H1 (cell line): ENCODE results near the gene ZNF382. TPM values are rescaled to one million over a fixed set of nuclear protein-coding genes. Genes with fewer than 3 reads are reported as not detected.

Experiments
- ASH2L ChIP-seq: fragments of 200-600, 300-600 bp; sonication (generic); IDR thresholded peaks from one replicate; pipeline ENCODE4 v1.7.1; 2017; ENCODE audit warnings: low read length
- CHD1 ChIP-seq: IDR thresholded peaks from 2 replicates; pipeline ENCODE4 v1.6.1; 2012; ENCODE audit warnings: low read depth, low read length, improper control_type of control experiment
- CHD2 ChIP-seq: IDR thresholded peaks from 2 replicates; pipeline ENCODE4 v1.6.1; 2012; ENCODE audit warnings: low read length, improper control_type of control experiment
- CREB1 ChIP-seq: IDR thresholded peaks from 2 replicates; pipeline ENCODE4 v1.6.1; 2012; ENCODE audit warnings: inconsistent platforms
- CTBP2 ChIP-seq: IDR thresholded peaks from 2 replicates; pipeline ENCODE4 v1.7.0; 2011; ENCODE audit warnings: borderline replicate concordance, mild to moderate bottlenecking, moderate library complexity, mixed read lengths, low read length; ENCODE audit not compliant: insufficient read depth, insufficient read length
- NANOG ChIP-seq: IDR thresholded peaks from 2 replicates; pipeline ENCODE4 v1.6.1; 2011; ENCODE audit warnings: low read length, low read depth, mild to moderate bottlenecking, inconsistent platforms; ENCODE audit not compliant: insufficient read depth, poor library complexity, severe bottlenecking
- TAF1 ChIP-seq: IDR thresholded peaks from 2 replicates; pipeline ENCODE4 v1.6.1; 2011; ENCODE audit warnings: mild to moderate bottlenecking, low read depth, low read length
- TAF7 ChIP-seq: optimal IDR thresholded peaks from 2 replicates; pipeline ENCODE3; 2011; ENCODE audit warnings: low read depth, mild to moderate bottlenecking, inconsistent platforms, low read length, moderate library complexity, borderline replicate concordance
- polyA plus RNA-seq, 7 experiments: library from polyadenylated mRNA; depleted of rRNA in 3 of 7; stranded (reverse) in 5 of 7; unstranded in 2 of 7; fragments of >200 nt in 5 of 7; fragments of 200-250 nt in 2 of 7; gene quantifications; 1 replicate in 5 of 7; 2 replicates in 1 of 7; 4 replicates in 1 of 7; pipeline versions ENCODE4 v1.2.1 to v1.2.3, GENCODE V29; 2011 to 2013; ENCODE audit warnings: missing spikeins in 2 of 7, mixed read lengths in 2 of 7
- total RNA-seq: library from RNA; stranded (reverse); fragmentation: NEBNext Ultra II Directional; extraction: Animal tissue kit (Norgen Biotek cat#: 25700); gene quantifications from 2 replicates; pipeline ENCODE4 v1.2.1, GENCODE V29; 2021
- TF ChIP-seq, protein P1 (sequence below): fragments of 300-600 bp; sonication (generic); IDR thresholded peaks from 2 replicates; pipeline ENCODE4 v1.7.1; 2012; ENCODE audit warnings: low read length, moderate library complexity, mild to moderate bottlenecking, inconsistent platforms; ENCODE audit not compliant: insufficient replicate concordance
- TF ChIP-seq, protein P2 (sequence below), 3 experiments: IDR thresholded peaks; 1 replicate in 2 of 3; 2 replicates in 1 of 3; pipeline versions ENCODE4 v1.5.1 to v1.6.1; 2011; ENCODE audit warnings: low read length in 3 of 3, mild to moderate bottlenecking in 3 of 3, inconsistent platforms in 2 of 3, low read depth in 1 of 3, moderate library complexity in 1 of 3; ENCODE audit not compliant: insufficient read depth in 1 of 3; ENCODE audit errors: control extremely low read depth in 1 of 3

Gene ZNF382
- total and polyA plus RNA-seq, 2 of the 8 experiments (the other 6 are each of a cell fraction or from before 2014, with no cell fraction given): 1.9 to 6.3 TPM

DNA sequence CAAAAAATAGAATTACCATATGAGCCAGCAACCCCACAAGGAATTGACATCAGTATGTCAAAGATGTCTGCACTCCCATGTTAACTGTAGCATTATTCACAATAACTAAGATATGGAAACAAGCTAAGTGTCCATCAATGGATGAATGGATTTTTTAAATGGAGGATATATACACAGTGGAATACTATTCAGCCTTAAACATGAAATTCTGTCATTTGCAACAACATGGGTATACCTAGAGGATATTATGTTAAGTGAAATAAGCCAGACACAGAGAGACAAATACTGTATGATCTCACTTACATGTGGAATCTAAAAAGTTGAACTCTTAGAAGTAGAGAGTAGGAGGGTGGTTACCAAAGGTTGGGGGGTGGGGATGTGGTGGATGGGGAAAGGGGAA lies 74.3 kb downstream of the ZNF382 start (continued):
- TF ChIP-seq, protein P1, sequence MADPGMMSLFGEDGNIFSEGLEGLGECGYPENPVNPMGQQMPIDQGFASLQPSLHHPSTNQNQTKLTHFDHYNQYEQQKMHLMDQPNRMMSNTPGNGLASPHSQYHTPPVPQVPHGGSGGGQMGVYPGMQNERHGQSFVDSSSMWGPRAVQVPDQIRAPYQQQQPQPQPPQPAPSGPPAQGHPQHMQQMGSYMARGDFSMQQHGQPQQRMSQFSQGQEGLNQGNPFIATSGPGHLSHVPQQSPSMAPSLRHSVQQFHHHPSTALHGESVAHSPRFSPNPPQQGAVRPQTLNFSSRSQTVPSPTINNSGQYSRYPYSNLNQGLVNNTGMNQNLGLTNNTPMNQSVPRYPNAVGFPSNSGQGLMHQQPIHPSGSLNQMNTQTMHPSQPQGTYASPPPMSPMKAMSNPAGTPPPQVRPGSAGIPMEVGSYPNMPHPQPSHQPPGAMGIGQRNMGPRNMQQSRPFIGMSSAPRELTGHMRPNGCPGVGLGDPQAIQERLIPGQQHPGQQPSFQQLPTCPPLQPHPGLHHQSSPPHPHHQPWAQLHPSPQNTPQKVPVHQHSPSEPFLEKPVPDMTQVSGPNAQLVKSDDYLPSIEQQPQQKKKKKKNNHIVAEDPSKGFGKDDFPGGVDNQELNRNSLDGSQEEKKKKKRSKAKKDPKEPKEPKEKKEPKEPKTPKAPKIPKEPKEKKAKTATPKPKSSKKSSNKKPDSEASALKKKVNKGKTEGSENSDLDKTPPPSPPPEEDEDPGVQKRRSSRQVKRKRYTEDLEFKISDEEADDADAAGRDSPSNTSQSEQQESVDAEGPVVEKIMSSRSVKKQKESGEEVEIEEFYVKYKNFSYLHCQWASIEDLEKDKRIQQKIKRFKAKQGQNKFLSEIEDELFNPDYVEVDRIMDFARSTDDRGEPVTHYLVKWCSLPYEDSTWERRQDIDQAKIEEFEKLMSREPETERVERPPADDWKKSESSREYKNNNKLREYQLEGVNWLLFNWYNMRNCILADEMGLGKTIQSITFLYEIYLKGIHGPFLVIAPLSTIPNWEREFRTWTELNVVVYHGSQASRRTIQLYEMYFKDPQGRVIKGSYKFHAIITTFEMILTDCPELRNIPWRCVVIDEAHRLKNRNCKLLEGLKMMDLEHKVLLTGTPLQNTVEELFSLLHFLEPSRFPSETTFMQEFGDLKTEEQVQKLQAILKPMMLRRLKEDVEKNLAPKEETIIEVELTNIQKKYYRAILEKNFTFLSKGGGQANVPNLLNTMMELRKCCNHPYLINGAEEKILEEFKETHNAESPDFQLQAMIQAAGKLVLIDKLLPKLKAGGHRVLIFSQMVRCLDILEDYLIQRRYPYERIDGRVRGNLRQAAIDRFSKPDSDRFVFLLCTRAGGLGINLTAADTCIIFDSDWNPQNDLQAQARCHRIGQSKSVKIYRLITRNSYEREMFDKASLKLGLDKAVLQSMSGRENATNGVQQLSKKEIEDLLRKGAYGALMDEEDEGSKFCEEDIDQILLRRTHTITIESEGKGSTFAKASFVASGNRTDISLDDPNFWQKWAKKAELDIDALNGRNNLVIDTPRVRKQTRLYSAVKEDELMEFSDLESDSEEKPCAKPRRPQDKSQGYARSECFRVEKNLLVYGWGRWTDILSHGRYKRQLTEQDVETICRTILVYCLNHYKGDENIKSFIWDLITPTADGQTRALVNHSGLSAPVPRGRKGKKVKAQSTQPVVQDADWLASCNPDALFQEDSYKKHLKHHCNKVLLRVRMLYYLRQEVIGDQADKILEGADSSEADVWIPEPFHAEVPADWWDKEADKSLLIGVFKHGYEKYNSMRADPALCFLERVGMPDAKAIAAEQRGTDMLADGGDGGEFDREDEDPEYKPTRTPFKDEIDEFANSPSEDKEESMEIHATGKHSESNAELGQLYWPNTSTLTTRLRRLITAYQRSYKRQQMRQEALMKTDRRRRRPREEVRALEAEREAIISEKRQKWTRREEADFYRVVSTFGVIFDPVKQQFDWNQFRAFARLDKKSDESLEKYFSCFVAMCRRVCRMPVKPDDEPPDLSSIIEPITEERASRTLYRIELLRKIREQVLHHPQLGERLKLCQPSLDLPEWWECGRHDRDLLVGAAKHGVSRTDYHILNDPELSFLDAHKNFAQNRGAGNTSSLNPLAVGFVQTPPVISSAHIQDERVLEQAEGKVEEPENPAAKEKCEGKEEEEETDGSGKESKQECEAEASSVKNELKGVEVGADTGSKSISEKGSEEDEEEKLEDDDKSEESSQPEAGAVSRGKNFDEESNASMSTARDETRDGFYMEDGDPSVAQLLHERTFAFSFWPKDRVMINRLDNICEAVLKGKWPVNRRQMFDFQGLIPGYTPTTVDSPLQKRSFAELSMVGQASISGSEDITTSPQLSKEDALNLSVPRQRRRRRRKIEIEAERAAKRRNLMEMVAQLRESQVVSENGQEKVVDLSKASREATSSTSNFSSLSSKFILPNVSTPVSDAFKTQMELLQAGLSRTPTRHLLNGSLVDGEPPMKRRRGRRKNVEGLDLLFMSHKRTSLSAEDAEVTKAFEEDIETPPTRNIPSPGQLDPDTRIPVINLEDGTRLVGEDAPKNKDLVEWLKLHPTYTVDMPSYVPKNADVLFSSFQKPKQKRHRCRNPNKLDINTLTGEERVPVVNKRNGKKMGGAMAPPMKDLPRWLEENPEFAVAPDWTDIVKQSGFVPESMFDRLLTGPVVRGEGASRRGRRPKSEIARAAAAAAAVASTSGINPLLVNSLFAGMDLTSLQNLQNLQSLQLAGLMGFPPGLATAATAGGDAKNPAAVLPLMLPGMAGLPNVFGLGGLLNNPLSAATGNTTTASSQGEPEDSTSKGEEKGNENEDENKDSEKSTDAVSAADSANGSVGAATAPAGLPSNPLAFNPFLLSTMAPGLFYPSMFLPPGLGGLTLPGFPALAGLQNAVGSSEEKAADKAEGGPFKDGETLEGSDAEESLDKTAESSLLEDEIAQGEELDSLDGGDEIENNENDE: no peak
- TF ChIP-seq CHD2 (no peak), TAF7 (no peak), ASH2L (no peak), CHD1 (no peak), TAF1 (no peak), CREB1 (no peak), CTBP2 (no peak), NANOG (no peak)
- TF ChIP-seq, protein P2, sequence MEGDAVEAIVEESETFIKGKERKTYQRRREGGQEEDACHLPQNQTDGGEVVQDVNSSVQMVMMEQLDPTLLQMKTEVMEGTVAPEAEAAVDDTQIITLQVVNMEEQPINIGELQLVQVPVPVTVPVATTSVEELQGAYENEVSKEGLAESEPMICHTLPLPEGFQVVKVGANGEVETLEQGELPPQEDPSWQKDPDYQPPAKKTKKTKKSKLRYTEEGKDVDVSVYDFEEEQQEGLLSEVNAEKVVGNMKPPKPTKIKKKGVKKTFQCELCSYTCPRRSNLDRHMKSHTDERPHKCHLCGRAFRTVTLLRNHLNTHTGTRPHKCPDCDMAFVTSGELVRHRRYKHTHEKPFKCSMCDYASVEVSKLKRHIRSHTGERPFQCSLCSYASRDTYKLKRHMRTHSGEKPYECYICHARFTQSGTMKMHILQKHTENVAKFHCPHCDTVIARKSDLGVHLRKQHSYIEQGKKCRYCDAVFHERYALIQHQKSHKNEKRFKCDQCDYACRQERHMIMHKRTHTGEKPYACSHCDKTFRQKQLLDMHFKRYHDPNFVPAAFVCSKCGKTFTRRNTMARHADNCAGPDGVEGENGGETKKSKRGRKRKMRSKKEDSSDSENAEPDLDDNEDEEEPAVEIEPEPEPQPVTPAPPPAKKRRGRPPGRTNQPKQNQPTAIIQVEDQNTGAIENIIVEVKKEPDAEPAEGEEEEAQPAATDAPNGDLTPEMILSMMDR (IDR thresholded peaks at IDR 0.05; ENCODE audit: control extremely low read depth in 1 of 3, insufficient read depth in 1 of 3, low read depth in 1 of 3, low read length in 3 of 3): no peak
